GM12864 (cell line): ENCODE measurements around the gene EVI5.
"Not testable (repeated sequence)": the region's sequence is repeated elsewhere in the genome, so short reads cannot be mapped to it uniquely, and the experiment has no call there.

Experiments used
- DNase-seq: peaks from one replicate; pipeline ENCODE4 v3.0.0-alpha.2; 2011; ENCODE audit warnings: low read depth
- H3K4me3 ChIP-seq: 2 replicates; pipeline ENCODE4 v1.5.1; 2011; ENCODE audit warnings: mild to moderate bottlenecking, low read depth, low read length, control low read depth
- CTCF ChIP-seq: IDR thresholded peaks from 2 replicates; pipeline ENCODE4 v1.5.1; 2011; ENCODE audit warnings: low read depth, mild to moderate bottlenecking, moderate library complexity, low read length, control low read depth, inconsistent platforms; ENCODE audit errors: missing control alignments

The EVI5 gene

GRCh38 chr1:92653605-92654381 lies 131.1 kb downstream of the EVI5 start:
- no peak for DNase-seq
- H3K4me3 ChIP-seq, result no peak overlapping the region
- TF ChIP-seq CTCF, result no peak

DNA sequence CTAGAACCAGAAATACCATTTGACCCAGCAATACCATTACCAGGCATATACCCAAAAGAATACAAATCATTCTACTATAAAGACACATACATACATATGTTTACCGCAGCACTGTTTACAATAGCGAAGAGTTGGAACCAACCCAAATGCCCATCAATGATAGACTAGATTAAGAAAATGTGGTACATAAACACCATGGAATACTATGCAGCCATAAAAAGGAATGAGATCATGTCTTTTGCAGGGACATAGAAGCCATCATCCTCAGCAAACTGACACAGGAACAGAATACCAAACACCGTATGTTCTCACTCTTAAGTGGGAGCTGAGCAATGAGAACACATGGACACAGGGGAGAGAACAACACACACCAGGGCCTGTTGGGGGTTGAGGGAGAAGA lies 144.2 kb downstream of the EVI5 start:
- not testable (repeated sequence) for H3K4me3 ChIP-seq, DNase-seq

- DNase-seq, result no peak
- no peak for TF ChIP-seq CTCF
Measured at GRCh38 chr1:92638498-92638897, 146.4 kb downstream of the EVI5 start.

DNA sequence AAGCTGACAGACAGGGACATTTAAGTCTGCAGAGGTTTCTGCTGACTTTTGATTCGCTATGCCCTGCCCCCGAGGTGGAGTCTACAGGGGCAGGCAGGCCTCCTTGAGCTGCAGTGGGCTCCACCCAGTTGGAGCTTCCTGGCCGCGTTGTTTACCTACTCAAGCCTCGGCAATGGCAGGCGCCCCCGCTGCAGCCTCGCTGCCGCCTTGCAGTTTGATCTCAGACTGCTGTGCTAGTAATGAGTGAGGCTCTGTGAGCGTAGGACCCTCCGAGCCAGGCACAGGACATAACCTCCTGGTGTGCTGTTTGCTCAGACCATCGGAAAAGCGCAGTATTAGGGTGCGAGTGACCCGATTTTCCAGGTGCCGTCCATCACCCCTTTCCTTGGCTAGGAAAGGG lies 149.7 kb downstream of the EVI5 start:
- not testable (repeated sequence) for DNase-seq, H3K4me3 ChIP-seq

More at GRCh38 chr1:92638498-92638897, 146.4 kb downstream of the EVI5 start:
- H3K4me3 ChIP-seq, result no peak overlapping the region

GRCh38 chr1:92623187-92623778 lies 161.6 kb downstream of the EVI5 start:
- no peak for TF ChIP-seq CTCF
- DNase-seq, result no peak
- H3K4me3 ChIP-seq, result no peak overlapping the region

- no peak for DNase-seq
- no peak for TF ChIP-seq CTCF
- H3K4me3 ChIP-seq, result no peak overlapping the region
Measured at GRCh38 chr1:92619466-92620189, 165.3 kb downstream of the EVI5 start.

DNA sequence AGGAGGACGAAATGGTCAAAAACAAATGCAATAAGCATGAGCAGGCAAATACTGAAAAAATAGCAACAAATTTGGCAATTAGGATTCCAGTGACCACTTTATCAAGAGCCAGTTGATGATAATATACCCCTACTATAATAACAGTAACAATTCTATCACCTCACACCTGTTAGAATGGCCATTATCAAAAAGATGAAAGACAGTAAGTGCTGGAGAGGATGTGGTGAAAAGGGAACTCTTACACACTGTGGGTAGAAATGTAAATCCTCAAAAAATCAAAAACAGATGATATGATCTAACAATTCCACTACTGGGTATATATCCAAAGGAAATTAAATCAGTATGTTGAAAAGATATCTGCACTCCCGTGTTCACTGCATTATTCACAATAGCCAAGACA lies 183.9 kb downstream of the EVI5 start:
- H3K4me3 ChIP-seq, result no peak overlapping the region
- DNase-seq, result no peak
- TF ChIP-seq CTCF, result no peak

DNA sequence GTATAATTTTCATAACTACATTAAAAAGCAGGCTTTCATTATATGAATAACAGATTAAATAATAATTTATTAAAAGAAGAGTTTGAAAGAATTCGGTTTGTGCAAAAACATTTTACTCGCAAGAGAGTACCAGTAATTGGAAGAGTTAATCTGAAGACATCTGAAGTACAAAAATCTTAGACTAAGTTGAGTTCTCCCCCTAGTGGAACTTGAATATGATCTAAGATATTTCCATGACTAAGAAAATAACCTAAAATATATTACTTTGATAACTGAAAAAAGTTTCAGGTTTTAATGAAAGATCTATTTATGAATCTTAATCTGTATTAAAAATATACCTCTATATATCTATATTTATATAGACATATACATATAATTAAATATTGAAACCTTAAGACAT lies 185.7 kb downstream of the EVI5 start:
- no peak for DNase-seq
- H3K4me3 ChIP-seq, result no peak overlapping the region
- peak; percentile 37 for TF ChIP-seq CTCF

DNA sequence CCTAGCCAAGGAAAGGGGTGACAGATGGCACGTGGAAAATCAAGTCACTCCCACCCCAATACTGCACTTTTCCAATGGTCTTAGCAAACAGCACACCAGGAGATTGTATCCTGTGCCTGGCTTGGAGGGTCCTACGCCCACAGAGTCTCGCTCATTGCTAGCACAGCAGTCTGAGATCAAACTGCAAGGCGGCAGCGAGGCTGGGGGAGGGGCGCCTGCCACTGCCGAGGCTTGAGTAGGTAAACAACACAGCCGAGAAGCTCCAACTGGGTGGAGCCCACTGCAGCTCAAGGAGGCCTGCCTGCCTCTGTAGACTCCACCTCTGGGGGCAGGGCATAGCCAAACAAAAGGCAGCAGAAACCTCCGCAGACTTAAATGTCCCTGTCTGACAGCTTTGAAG lies 195.5 kb downstream of the EVI5 start:
- DNase-seq, H3K4me3 ChIP-seq: not testable (repeated sequence)
